Ascending aorta (tissue), 2 donors: ENCODE results near the gene VPS29. TPM values are rescaled to one million over a fixed set of nuclear protein-coding genes. Genes with fewer than 3 reads are reported as not detected.

Experiments
- DNase-seq, 2 donors: peaks; one replicate each; pipeline ENCODE4 v3.0.0-alpha.2; 2019; ENCODE audit warnings: low spot score in 2 of 2
- H3K27ac ChIP-seq, 2 donors: fragments of 200-600 bp; sonication (generic); one replicate each; pipeline ENCODE4 v1.5.1; 2016 to 2017; ENCODE audit warnings: mild to moderate bottlenecking in 1 of 2
- H3K27me3 ChIP-seq: fragments of 200-600 bp; sonication (generic); one replicate; pipeline ENCODE4 v1.5.1; 2017
- H3K36me3 ChIP-seq, 2 donors: fragments of 200-600 bp; sonication (generic); one replicate each; pipeline ENCODE4 v1.5.1; 2016
- H3K4me1 ChIP-seq, 2 donors: fragments of 200-600 bp; sonication (generic); one replicate each; pipeline ENCODE4 v1.5.1; 2016 to 2017; ENCODE audit warnings: mild to moderate bottlenecking in 1 of 2
- H3K4me3 ChIP-seq, 2 donors: fragments of 200-600 bp; sonication (generic); one replicate each; pipeline ENCODE4 v1.5.1; 2016 to 2017; ENCODE audit warnings: mild to moderate bottlenecking in 1 of 2
- H3K9me3 ChIP-seq, 2 donors: fragments of 200-600 bp; sonication (generic); one replicate each; pipeline ENCODE4 v1.5.1; 2016
- intact Hi-C: fragments of 100-400 bp; cut with DNase I; formaldehyde crosslinking; loops from one replicate; pipeline ENCODE4 v1.15.1; 2023
- total RNA-seq: library from RNA; depleted of rRNA; stranded (reverse); fragments of >200 nt; gene quantifications from one replicate; pipeline ENCODE4 v1.1.0, GENCODE V29; 2016
- TF ChIP-seq, protein P1 (sequence below), 3 experiments: fragments of 200-600 bp in 2 of 3; fragments of 450-650 bp in 1 of 3; sonication (generic) in 2 of 3; IDR thresholded peaks; one replicate each; pipeline ENCODE4 v1.5.1; 2016 to 2019; ENCODE audit warnings: antibody characterized with exemption in 3 of 3, mild to moderate bottlenecking in 1 of 3, moderate library complexity in 1 of 3

Gene VPS29
- total RNA-seq, result 35.9 TPM

- Histone ChIP-seq H3K9me3 (no peaks in the 10 kb centered on the region), H3K4me3 (peak within 1 kb of the TSS; percentile 75 to 82), H3K36me3 (no peaks in the 10 kb centered on the region), H3K27me3 (no peaks in the 10 kb centered on the region), H3K4me1 (peaks cover 7 to 21% of the 10 kb centered on the region in 2 donors), H3K27ac (peak within 1 kb of the TSS; percentile 92)
- DNase-seq, result peak; percentile 96 to 99
- intact Hi-C loops, result loop anchor here (1.0 to 10.0 kb wide), 5 partner anchors 34 to 243 kb away; partner anchors contain the start of genes ARPC3, FAM216A, GPN3 and PPP1CC
- TF ChIP-seq, protein P1, sequence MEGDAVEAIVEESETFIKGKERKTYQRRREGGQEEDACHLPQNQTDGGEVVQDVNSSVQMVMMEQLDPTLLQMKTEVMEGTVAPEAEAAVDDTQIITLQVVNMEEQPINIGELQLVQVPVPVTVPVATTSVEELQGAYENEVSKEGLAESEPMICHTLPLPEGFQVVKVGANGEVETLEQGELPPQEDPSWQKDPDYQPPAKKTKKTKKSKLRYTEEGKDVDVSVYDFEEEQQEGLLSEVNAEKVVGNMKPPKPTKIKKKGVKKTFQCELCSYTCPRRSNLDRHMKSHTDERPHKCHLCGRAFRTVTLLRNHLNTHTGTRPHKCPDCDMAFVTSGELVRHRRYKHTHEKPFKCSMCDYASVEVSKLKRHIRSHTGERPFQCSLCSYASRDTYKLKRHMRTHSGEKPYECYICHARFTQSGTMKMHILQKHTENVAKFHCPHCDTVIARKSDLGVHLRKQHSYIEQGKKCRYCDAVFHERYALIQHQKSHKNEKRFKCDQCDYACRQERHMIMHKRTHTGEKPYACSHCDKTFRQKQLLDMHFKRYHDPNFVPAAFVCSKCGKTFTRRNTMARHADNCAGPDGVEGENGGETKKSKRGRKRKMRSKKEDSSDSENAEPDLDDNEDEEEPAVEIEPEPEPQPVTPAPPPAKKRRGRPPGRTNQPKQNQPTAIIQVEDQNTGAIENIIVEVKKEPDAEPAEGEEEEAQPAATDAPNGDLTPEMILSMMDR (IDR thresholded peaks at IDR 0.05), result no peak
Measured at GRCh38 chr12:110501752-110502738, at the start of gene VPS29, which contains the start of gene RAD9B. VPS29 (minus strand) TSS chr12:110502111; CDS start chr12:110502051, 60 bp downstream. RAD9B (plus strand) TSS chr12:110502331; CDS start chr12:110502338, 7 bp downstream.

DNA sequence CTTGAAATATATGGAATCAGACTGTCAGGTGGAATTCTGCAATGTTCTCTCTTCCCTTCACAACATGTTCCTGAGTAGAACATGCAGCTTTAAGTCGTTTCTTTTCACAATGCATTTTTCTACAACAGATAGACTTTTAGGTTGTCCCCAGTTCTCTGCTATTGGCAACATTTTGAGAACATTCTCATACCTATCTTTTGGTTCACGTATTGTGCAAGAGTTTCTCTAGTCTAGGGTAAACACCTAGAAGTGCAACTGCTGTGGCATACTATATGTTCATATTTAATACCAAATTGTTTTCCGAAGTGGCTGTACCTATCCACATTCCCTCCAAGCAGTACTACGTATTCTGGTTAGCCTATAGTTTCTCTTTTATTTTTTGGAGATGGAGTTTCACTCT is 49.1 kb upstream of the VPS29 start:
- intact Hi-C loops, result no loop called here
- peaks cover 0 to 2% of the 10 kb centered on the region in 2 donors for H3K4me1 ChIP-seq
- H3K36me3 ChIP-seq, result peaks cover 4 to 14% of the 10 kb centered on the region in 2 donors

GRCh38 chr12:110549716-110550115 is 47.8 kb upstream of the VPS29 start:
- Histone ChIP-seq H3K27ac (no peak overlapping the region), H3K36me3 (peaks cover 4 to 20% of the 10 kb centered on the region in 2 donors), H3K4me1 (peaks cover 0 to 6% of the 10 kb centered on the region in 2 donors), H3K27me3 (no peaks in the 10 kb centered on the region), H3K9me3 (no peaks in the 10 kb centered on the region), H3K4me3 (no peak overlapping the region)
- intact Hi-C loops, result no loop called here
- no peak for DNase-seq
- TF ChIP-seq, protein P1 (IDR thresholded peaks at IDR 0.05), result no peak

More for the DNA sequence above, 49.1 kb upstream of the VPS29 start:
- no peak overlapping the region for H3K4me3 ChIP-seq
- no peak for DNase-seq
- no peaks in the 10 kb centered on the region for H3K9me3 ChIP-seq
- TF ChIP-seq, protein P1 (IDR thresholded peaks at IDR 0.05), result no peak
- no peaks in the 10 kb centered on the region for H3K27me3 ChIP-seq
- no peak overlapping the region for H3K27ac ChIP-seq

DNA sequence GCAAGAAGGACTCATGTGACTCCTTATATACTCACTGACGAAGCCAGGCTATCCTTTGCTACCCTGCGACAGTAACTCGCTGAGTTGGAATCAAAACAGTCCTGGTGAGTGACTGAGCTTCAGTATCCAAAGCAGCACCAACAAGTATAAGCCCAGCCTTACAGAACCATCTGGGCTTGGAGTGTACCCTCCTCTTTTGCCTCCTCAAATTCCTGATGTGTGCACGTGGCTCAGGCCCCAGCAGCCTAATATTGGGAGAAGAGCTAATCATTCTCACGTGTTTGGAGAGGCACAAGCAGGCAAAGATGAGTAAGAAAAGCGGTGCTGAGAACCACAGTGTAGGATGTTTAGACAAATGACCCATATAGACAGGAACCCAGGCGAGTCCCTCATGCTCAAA is 46.8 kb upstream of the VPS29 start:
- DNase-seq, result no peak
- intact Hi-C loops, result no loop called here
- H3K4me3 ChIP-seq, result no peak overlapping the region
- no peaks in the 10 kb centered on the region for H3K9me3 ChIP-seq
- TF ChIP-seq, protein P1 (IDR thresholded peaks at IDR 0.05), result no peak
- no peak overlapping the region for H3K27ac ChIP-seq
- no peaks in the 10 kb centered on the region for H3K27me3 ChIP-seq
- H3K36me3 ChIP-seq, result peaks cover 4 to 20% of the 10 kb centered on the region in 2 donors
- H3K4me1 ChIP-seq, result peaks cover 1 to 11% of the 10 kb centered on the region in 2 donors

- intact Hi-C loops, result no loop called here
- TF ChIP-seq, protein P1 (IDR thresholded peaks at IDR 0.05), result no peak
Measured at GRCh38 chr12:110547090-110547489, 45.2 kb upstream of the VPS29 start.

More at GRCh38 chr12:110547090-110547489, 45.2 kb upstream of the VPS29 start:
- Histone ChIP-seq H3K4me1 (peaks cover 6 to 18% of the 10 kb centered on the region in 2 donors), H3K36me3 (peaks cover 4 to 20% of the 10 kb centered on the region in 2 donors), H3K4me3 (no peak overlapping the region), H3K9me3 (no peaks in the 10 kb centered on the region), H3K27ac (no peak overlapping the region), H3K27me3 (no peaks in the 10 kb centered on the region)
- DNase-seq, result no peak
